Measurements from ENCODE around the gene AK2.

DNA sequence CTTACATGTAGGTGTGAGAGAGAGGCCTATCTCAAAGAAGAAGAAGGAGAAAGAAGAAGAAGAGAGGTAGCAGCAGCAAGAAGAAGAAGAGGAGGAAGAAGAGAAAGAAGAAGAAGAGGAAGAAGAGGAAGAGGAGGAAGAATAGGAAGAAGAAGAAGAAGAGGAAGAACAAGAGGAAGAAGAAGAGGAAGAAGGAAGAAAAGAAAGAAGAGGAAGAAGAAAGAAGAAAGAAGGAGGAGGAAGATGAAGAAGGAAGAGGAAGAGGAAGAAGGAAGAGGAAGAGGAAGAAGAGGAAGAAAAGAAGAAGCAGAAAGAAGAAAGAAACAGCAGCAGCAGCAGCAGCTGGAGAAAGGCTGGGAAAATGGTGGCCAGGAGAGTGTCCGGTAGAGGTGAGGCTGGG lies 33.9 kb upstream of the AK2 start:
- TF ChIP-seq, protein P1, sequence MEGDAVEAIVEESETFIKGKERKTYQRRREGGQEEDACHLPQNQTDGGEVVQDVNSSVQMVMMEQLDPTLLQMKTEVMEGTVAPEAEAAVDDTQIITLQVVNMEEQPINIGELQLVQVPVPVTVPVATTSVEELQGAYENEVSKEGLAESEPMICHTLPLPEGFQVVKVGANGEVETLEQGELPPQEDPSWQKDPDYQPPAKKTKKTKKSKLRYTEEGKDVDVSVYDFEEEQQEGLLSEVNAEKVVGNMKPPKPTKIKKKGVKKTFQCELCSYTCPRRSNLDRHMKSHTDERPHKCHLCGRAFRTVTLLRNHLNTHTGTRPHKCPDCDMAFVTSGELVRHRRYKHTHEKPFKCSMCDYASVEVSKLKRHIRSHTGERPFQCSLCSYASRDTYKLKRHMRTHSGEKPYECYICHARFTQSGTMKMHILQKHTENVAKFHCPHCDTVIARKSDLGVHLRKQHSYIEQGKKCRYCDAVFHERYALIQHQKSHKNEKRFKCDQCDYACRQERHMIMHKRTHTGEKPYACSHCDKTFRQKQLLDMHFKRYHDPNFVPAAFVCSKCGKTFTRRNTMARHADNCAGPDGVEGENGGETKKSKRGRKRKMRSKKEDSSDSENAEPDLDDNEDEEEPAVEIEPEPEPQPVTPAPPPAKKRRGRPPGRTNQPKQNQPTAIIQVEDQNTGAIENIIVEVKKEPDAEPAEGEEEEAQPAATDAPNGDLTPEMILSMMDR (IDR thresholded peaks at IDR 0.05; ENCODE audit: low read depth, low read length, poor library complexity, severe bottlenecking): no peak
- no peak for TF ChIP-seq EZH2phosphoT487 (IDR thresholded peaks at IDR 0.05; ENCODE audit: borderline replicate concordance, low read length)
